Cardiac atrium fibroblast (primary cell): Measurements from ENCODE around the gene CPED1. TPM values are rescaled to one million over a fixed set of nuclear protein-coding genes. Genes with fewer than 3 reads are reported as not detected.

ENCODE experiments used
- total RNA-seq: library from RNA; depleted of rRNA; stranded (reverse); fragments of >200 nt; gene quantifications from 2 replicates; pipeline ENCODE4 v1.2.3, GENCODE V29; 2015

Gene CPED1
- total RNA-seq, result 10.5 and 11.4 TPM in 2 replicates

DNA sequence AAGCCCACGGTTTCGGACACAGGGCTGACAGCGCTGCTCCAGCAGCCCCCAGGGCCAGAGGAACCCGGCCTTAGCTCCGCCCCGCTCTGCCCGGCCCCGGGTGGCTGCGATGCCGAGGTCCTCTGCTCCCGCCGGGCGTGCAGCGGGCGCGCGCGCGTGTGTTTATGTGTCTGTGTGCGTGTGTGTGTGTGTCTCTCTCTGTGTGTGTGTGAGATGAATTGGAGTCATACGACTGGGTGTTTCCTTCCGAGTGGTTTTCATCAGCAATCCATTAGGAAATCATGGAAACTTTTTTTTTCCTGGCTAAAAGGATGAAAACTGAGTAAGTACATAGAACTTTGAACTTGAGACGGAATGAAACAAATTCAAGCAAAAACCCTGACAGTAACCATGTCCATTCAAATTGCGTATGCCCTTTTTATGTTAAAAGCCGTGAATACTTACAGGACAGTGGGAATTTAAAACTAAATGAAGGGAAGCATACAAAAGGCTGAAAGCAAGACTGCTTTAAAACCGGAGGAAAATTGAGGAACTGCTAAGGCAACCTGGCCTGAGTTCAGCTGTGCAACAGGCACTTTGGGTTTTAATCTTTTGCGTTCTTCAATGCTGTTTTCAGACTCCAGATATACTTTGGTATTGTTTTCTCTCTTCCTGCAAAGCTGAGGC, at the start of gene CPED1:
TSS of gene CPED1 (plus strand) at position 121 of the 666 bp plus-strand sequence. CDS start 911 bp downstream, outside the sequence.

DNA sequence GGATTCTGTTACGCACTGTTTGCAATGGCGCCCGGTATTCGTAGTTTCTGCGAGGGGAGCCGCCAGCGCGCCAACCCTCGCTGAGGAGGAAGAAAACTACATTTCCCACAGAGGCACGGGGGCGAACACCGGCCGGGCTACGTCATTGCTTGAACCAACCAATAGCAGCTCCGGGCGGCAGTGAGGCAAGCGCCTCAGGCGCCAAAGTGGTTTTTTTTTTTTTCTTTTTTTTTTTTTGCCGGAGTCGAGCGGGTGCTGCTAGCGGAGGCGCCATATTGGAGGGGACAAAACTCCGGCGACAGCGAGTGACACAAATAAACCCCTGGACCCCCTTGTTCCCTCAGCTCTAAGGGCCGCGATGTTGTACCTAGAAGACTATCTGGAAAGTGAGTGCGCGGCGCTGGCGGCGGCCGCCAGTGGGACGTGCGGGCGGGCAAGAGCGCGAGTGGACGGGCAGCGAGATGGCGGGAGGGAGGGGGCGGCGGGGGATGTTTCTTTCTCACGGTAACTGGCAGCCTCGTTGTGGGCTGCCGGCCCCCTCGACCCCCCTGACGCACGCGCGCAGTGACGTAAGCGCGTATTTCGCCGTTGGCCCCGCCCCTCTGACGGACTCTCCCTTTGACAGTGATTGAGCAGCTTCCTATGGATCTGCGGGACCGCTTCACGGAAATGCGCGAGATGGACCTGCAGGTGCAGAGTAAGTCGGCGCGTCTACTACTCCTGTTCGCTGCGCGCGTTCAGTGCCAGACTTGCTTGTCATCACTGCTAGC, 37.8 kb upstream of the CPED1 start, which contains the start of gene ING3:
TSS of gene ING3 (plus strand) at position 239 of the 770 bp plus-strand sequence. CDS start at position 359, 120 bp downstream.

DNA sequence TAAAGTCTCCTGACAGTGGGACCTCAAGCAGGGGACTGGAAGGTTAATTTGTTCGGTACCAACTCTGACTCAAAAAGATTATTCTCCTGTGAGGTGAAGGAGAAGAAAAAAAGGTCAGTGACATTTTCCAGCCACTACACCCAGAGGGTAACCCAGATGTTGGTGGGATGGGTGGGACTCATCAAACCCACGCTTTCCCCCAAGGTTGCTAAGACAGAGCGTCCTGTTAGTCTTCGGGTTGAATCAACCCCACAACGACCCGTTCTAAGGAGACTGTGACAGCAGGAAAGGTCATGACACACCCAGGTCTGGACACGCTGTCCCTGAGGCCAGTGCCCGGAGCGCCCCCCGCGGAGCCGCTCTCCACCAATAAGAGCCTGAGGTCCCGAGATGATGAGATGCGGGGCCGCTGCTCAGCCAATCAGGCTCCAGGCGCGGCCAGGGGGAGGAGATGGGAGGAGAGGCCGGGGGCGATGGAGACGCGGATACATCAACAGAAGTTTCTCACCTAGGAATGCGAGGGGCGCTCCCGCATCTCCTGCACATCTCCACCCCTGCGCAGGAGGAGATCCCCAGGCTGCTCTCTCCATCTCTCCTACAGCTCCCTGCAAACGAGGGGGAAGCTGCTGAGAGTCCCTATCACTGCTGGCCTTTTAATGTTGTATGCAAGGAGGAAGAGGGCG, 340.1 kb downstream of the CPED1 start, which contains the start of gene WNT16:
TSS of gene WNT16 (plus strand) at position 493 of the 683 bp plus-strand sequence. CDS start 293 bp downstream, outside the sequence.

Other genes with a start within 250 kb of the CPED1 start
- gene TSPAN12, start 130.6 kb upstream of the CPED1 start, total RNA-seq, result 0.16 and 0.72 TPM in 2 replicates
- 9.6 and 10.7 TPM in 2 replicates for gene ING3, start 37.9 kb upstream of the CPED1 start, total RNA-seq